Stimulated activated CD4-positive, alpha-beta T cell treated with anti-CD3 and anti-CD28 coated beads, Interleukin-1b, Interleukin-23, amount 100 ng/mL, for 4 hours (primary cell): ENCODE results near the gene ZBTB20.

Source experiments
- DNase-seq, 2 donors: peaks; one replicate each; pipeline ENCODE4 v3.0.0-alpha.2; 2020; ENCODE audit warnings: low read depth in 2 of 2

ZBTB20 gene

DNA sequence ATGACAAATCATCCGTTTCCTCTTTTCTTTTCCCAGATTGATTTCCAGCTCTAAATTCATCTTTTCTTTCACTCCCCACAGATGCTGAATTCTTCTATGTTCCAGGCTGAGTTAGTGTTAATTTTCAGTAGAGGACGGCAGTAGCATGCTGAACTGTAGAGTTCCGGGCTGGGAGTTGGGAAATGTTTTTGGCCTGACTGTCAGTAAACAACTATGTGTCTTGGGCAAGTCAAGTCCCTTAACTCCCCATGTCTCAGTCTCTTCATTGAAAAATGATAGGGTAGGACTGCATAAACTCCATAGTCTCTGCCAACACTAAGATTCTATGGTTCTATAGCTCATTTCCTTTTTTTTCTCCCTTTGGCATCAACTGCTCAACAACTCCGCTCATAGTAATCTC is 519.3 kb downstream of the ZBTB20 start:
- DNase-seq = no peak

DNA sequence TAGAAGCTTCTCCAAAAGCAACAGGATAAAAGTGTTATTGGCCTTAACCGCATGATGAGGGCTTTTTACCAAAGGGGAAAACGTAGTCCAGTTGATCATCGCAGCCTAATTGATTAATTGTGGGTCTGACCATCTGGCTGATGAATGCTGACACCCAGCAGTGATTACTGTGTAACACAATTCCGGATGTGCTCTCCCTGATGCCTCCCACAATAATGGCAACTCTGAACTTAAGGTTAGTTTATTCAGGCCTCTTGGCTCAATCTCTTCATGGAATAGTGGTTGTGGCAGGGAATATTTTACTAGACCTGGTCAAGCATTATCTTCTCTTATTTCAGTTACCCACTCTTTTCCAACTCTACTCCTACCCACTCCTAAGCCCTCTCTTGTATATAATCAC is 520.3 kb downstream of the ZBTB20 start:
- no peak for DNase-seq

DNA sequence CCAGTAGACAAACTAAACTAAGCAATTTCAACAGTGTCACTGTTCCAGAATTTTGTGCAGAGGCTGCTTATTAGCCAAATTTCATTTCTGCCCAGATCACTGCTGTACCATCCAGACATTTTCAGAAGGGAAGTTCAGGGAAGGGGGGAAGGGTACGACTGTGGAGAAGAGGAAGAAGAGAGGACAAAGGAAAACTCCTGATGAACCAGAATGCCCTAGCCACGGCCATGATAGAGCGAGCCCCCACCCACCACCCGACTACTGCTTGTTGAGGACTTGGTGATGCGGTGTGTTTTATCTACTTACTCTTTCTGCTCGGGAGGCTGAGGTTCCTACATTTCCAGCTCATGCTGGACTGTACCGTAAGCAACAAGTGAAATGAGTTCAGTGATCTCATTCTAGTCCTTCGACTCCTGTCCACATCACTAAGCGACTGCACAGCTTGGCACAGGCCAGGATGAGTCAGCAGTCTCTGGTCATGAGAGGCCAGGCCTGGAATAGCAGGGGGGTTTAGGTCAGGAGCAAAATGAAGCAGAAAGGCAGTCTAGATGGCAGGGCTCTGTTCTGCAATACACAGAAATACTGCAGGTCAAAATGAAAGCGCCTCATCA is 522.4 kb downstream of the ZBTB20 start:
- DNase-seq = no peak

DNA sequence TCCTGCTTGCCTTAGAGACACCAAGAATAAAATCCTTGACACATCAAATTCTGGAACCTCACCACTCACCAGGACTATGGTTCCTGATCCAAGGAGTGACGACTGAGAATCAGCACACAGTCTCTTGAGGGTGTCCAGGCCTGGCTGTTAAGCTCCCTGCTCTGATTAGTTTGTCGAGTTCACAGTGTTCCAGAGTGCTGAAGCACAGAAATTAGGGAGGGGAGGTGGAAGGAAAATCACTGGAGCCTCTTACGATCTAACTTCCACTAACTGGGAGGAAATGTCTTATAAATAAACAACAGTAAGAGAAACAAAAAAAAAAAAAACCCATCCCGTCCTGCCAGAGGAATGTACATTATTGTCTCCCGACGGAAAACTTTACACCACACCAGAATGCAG is 523.0 kb downstream of the ZBTB20 start:
- no peak for DNase-seq

DNA sequence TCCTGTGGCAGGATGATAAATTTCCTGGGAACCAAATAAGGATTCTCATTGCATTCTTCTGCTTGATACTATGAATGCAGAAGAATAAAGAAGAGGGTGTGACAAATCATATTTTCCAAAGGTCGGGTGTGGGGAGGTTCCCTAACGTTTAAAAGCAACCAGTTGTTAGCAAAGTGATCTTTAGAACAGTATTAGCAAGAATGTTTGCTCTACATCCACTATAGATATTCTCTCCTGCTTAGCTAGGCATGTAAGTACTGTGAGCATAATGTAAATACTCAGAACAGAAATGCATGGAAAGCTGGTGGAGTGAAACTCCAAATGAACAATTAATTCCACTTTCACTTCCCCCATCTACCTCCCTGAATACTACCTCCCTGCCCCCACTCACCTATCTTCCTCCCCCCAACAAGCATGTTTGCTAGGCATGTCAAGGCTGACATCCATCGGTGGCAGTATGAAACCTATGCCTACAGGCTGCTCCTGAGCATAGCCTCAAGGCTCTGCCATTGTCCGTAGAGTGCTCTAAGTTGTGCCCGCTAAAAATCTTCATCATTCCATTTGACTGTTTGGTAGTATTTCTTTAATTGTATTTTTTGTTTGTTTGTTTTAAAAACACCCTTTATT is 523.6 kb downstream of the ZBTB20 start:
- no peak for DNase-seq

DNA sequence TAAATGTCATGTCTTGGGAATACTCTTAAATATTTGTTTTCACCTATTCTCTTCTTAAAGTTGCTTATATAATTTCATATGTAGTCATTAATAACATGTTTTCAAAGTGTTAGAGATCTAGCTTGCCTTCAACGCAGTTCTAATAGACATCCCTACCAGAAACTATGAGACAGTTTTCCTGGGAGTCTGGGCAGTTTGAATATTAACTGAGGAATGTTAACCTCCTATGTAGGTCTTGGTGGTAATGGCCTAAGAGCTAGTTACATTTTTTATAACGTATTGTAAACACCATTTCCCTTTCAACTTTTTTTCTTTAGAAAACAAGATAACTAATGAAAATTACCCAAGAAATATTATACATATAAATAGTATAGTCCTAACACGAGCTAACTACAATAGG is 525.1 kb downstream of the ZBTB20 start:
- no peak for DNase-seq

- DNase-seq = no peak
These were observed 527.3 kb downstream of the ZBTB20 start for GRCh38 chr3:114619771-114620170.

- no peak for DNase-seq
These were observed 531.5 kb downstream of the ZBTB20 start for GRCh38 chr3:114615523-114616085.

- DNase-seq = no peak
These were observed 537.0 kb downstream of the ZBTB20 start for GRCh38 chr3:114609973-114610630.

GRCh38 chr3:114608293-114608692 is 538.8 kb downstream of the ZBTB20 start:
- no peak for DNase-seq

DNA sequence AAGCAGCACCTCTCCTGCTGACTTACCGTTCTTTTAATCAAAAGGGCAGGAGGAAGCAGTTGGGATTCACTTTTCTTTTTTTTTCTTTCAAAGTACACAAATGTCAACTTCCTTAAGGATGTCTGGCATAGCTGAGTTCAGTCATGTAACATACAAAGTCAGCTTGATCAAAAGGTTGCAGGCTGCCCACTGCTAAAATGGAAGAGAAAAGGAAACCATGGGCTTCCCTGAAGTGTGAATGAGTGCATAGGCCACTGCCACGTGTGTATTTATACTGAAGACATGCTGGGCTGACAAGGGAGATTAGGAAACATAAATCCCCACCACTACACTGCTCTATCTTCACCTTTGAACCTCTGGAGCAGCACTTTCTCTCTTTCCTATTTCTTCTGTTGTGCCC is 540.8 kb downstream of the ZBTB20 start:
- no peak for DNase-seq

GRCh38 chr3:114600571-114600970 is 546.5 kb downstream of the ZBTB20 start:
- DNase-seq = no peak

DNA sequence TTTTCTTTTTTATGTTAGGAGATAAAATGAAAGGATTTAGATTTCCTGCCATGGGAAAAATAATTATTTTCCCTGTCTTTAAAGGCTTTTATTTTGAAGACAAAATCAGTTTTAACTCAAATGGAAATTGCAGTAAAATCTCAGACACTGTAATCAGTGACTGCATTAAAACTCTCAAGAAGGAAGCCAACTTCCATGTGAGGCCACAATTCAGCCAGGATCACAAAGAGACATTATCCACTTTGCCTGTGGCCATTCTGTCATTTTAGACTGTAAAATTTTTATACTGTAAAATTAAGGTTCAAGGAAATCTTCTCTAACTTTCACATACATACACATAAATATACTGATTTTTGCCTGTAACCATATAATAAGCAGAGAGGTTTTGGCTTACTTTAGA is 549.2 kb downstream of the ZBTB20 start:
- DNase-seq = no peak

DNA sequence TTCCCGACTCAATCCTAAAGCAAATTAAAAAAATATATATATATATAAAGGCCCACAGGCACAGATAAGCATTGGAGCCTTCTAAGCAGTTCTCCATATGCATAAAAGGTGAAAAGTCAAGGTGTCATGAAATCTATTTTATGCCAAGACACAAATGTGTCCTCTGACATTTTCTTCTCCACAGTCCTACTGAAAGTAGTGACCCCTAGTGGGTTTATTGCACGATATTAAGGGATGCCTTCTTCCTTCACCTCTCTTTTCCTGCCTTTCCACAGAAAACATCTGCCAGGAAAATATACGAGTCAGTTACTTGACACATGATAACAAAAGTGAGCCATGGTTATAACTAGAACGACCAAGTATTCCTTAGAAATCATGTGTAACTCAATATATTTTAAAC is 550.1 kb downstream of the ZBTB20 start:
- DNase-seq = no peak

- no peak for DNase-seq
These were observed 550.9 kb downstream of the ZBTB20 start for GRCh38 chr3:114596147-114596546.

DNA sequence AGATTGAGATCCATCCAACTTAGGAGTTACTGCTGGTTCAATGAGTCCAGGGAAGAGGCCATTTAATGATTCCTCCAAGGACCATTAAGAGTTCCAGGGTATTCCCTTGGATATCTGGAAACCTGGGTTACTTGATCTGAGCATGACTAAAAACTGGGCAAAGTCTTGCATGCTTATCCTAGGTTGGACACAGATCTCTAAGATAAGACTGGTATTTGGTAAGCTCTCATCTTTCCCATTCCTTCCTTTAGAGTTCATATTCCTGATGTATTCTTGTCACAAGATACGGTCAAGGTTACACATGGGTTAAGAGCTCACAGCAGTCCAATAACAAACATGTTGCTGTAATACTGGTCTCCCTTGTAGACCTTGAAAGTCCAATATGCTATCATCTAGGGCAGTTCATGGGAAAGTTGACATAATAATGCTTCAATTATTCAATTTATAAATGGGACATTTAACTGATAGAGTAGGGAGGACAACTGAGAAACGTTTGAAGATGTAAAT is 551.5 kb downstream of the ZBTB20 start:
- DNase-seq = no peak

DNA sequence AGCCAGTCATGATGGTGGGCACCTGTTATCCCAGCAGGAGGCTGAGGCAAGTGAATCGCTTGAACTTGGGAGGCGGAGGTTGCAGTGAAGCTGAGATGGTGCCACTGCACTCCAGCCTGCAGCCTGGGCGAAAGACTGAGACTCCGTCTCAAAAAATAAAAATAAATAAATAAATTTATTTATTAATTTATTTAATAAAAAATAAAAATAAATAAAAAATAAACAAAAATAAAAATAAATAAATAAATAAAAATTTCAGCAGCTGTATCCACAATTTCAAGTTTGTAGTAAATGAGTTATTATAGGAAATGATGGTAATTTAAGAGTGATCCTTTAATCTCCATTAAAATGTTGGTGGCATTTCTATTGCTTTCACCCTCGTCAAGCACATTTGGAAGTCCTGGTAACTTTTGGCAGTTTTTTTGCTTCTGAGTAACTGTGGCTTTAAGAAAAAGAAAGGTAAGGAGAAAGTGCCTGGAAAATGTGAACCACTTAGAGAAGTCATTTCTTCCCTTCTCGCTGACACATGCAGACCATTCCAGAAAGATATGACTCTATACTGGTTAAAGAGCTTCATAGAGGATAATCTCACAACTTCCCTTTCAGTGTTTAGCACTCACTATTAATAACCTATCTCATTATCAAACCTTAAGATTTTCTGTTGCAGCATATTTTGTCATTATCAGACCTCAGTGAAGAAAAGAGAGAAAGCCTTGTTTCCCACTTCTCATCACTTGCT is 556.6 kb downstream of the ZBTB20 start:
- DNase-seq = no peak

GRCh38 chr3:114587986-114588385 is 559.1 kb downstream of the ZBTB20 start:
- no peak for DNase-seq

- DNase-seq = no peak
These were observed 561.0 kb downstream of the ZBTB20 start for GRCh38 chr3:114586119-114586518.

GRCh38 chr3:114585687-114586086 is 561.4 kb downstream of the ZBTB20 start:
- no peak for DNase-seq

GRCh38 chr3:114584734-114585371 is 562.2 kb downstream of the ZBTB20 start:
- no peak for DNase-seq

GRCh38 chr3:114582929-114583328 is 564.2 kb downstream of the ZBTB20 start:
- no peak for DNase-seq
